Stimulated activated CD4-positive, alpha-beta T cell treated with anti-CD3 and anti-CD28 coated beads, Interleukin-15, amount 100 ng/mL, for 24 hours (primary cell): Measurements from ENCODE around the gene ZNF236.
"Not testable (repeated sequence)": the region's sequence is repeated elsewhere in the genome, so short reads cannot be mapped to it uniquely, and the experiment has no call there.

Experiments used
- DNase-seq: peaks from one replicate; pipeline ENCODE4 v3.0.0-alpha.2; 2020

ZNF236 gene

GRCh38 chr18:76977684-76978232 lies 155.4 kb downstream of the ZNF236 start:
- no peak for DNase-seq

- DNase-seq = no peak
Observed at GRCh38 chr18:76978616-76979015, 156.3 kb downstream of the ZNF236 start.

- DNase-seq = no peak
Observed at GRCh38 chr18:76979111-76979751, 156.9 kb downstream of the ZNF236 start.

- no peak for DNase-seq
Observed at GRCh38 chr18:76979906-76980305, 157.5 kb downstream of the ZNF236 start.

GRCh38 chr18:76980663-76981395 lies 158.5 kb downstream of the ZNF236 start:
- DNase-seq = no peak

- DNase-seq = no peak
Observed at GRCh38 chr18:76981396-76981968, 159.1 kb downstream of the ZNF236 start.

- no peak for DNase-seq
Observed at GRCh38 chr18:76982038-76982437, 159.7 kb downstream of the ZNF236 start.

- peak; percentile 93 for DNase-seq
Observed at GRCh38 chr18:76982841-76983583, 160.7 kb downstream of the ZNF236 start.

GRCh38 chr18:76983613-76984051 lies 161.3 kb downstream of the ZNF236 start:
- no peak for DNase-seq

- no peak for DNase-seq
Observed at GRCh38 chr18:76984193-76985155, 162.1 kb downstream of the ZNF236 start.

- DNase-seq = no peak
Observed at GRCh38 chr18:76985156-76985950, 163.0 kb downstream of the ZNF236 start.

- no peak for DNase-seq
Observed at GRCh38 chr18:76985951-76986236, 163.5 kb downstream of the ZNF236 start.

- DNase-seq = no peak
Observed at GRCh38 chr18:76986406-76986805, 164.0 kb downstream of the ZNF236 start.

- no peak for DNase-seq
Observed at GRCh38 chr18:76988031-76988826, 165.9 kb downstream of the ZNF236 start.

GRCh38 chr18:76988827-76989646 lies 166.7 kb downstream of the ZNF236 start:
- DNase-seq = no peak

- no peak for DNase-seq
Observed at GRCh38 chr18:76989647-76990190, 167.4 kb downstream of the ZNF236 start.

- DNase-seq = not testable (repeated sequence)
Observed at GRCh38 chr18:76990343-76991020, 168.1 kb downstream of the ZNF236 start.

GRCh38 chr18:76991021-76991688 lies 168.8 kb downstream of the ZNF236 start:
- DNase-seq = no peak
